ENCODE results near the gene PTK6.
"Not testable (repeated sequence)": the region's sequence is repeated elsewhere in the genome, so short reads cannot be mapped to it uniquely, and the experiment has no call there.

Gene PTK6

DNA sequence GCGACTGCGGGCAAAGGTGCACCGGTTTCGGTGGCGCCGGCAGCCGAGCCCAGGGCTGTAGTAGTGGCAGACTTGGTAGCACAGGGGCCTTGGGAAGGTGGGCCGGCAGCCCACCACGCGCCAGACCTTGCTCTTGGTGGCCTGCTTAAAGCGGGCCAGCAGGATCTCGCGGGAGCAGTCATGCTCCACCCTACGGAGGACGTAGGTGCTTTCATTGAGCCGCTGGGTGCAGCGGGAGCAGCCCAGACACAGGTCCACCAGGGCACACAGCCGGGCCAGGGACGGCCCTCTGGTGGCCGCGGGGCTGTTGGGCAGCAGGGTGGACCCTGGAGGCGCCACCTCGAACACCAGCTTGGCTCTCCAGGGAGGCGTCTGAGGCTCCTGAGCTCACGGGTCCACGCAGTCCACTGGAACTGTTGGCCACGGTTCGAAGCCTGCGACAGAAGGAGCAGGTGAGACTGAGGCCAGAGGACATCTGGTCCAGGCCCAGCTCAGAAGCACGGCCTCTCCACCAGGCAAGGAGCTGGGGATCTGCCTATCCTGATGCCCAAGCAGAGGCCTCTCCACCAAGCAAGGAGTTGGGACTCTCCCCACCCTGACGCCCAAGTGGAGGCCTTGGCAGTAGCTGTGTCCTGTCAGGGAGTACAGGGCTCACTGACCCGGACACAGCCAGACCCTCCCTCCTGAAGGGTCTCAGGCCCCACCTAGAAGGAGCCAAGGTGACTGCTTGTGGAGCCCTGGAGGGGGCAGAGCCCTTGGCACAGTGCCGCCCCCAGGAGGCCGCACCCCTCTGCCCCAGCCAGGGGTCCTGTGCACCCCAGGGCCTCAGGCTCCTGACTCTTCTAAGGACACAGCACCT lies 35.8 kb upstream of the PTK6 start:
- ATAC-seq (no peak), DNase-seq (no peak)
- Mint-ChIP-seq H3K4me1 (peaks cover 18% of the 10 kb centered on the region), H3K27me3 (peaks cover 3% of the 10 kb centered on the region), H3K4me3 (peak overlapping the region; percentile 73), H3K27ac (no peak overlapping the region), H3K9me3 (no peaks in the 10 kb centered on the region), H3K36me3 (ENCODE audit: low read depth) (no peaks in the 10 kb centered on the region)

DNA sequence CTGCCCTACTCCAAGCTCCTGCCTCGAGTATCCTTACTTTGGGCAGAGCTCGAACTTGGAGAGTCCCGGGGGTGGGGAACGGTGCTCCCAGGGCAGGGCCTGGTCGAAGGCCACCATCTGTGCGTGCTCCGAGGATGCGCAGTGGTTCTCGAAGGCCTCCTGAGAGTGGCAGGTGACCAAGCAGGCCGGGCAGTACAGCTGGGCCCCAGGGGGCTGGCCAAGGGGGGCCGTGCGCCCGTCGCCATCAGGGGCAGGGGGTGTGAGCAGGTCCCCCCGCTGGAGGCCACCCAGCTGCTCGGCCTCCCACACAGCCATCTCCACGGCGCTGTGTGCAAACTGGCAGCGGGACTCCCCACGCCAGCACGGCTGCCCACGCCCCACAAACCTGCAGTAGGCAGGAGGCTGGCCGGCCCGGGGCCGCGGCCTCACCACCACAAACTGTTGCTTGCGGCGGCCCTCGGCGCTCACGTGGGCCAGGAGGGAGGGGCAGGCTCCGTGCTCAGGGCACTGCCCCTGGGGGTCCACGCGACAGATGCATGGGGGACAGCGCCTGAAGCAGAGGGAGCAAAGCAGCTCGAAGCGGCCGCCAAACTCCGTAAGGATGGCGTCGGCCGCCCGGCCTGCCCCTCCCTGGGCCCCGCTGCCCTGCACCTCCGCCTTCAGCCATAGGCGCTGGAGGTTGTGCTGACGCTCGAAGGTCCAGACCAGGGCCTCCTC lies 35.1 kb upstream of the PTK6 start:
- no peaks in the 10 kb centered on the region for H3K36me3 Mint-ChIP-seq (ENCODE audit: low read depth)
- ATAC-seq (no peak), DNase-seq (no peak)
- peaks cover 25% of the 10 kb centered on the region for H3K4me1 Mint-ChIP-seq
- H3K9me3 Mint-ChIP-seq = no peaks in the 10 kb centered on the region
- H3K27ac Mint-ChIP-seq = no peak overlapping the region
- no peak overlapping the region for H3K4me3 Mint-ChIP-seq
- H3K27me3 Mint-ChIP-seq = peaks cover 6% of the 10 kb centered on the region

DNA sequence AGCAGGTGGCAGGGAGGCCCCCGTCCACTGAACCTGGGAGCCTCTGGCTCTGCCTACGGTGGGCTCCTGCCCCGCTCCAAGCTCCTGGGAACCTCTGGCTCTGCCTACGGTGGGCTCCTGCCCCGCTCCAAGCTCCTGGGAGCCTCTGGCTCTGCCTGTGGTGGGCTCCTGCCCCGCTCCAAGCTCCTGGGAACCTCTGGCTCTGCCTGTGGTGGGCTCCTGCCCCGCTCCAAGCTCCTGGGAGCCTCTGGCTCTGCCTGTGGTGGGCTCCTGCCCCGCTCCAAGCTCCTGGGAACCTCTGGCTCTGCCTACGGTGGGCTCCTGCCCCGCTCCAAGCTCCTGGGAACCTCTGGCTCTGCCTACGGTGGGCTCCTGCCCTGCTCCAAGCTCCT lies 33.9 kb upstream of the PTK6 start:
- not testable (repeated sequence) for DNase-seq; H3K27ac Mint-ChIP-seq; H3K9me3 Mint-ChIP-seq; H3K36me3 Mint-ChIP-seq (ENCODE audit: low read depth); ATAC-seq; H3K27me3 Mint-ChIP-seq; H3K4me3 Mint-ChIP-seq
- peaks cover 28% of the 10 kb centered on the region for H3K4me1 Mint-ChIP-seq

DNA sequence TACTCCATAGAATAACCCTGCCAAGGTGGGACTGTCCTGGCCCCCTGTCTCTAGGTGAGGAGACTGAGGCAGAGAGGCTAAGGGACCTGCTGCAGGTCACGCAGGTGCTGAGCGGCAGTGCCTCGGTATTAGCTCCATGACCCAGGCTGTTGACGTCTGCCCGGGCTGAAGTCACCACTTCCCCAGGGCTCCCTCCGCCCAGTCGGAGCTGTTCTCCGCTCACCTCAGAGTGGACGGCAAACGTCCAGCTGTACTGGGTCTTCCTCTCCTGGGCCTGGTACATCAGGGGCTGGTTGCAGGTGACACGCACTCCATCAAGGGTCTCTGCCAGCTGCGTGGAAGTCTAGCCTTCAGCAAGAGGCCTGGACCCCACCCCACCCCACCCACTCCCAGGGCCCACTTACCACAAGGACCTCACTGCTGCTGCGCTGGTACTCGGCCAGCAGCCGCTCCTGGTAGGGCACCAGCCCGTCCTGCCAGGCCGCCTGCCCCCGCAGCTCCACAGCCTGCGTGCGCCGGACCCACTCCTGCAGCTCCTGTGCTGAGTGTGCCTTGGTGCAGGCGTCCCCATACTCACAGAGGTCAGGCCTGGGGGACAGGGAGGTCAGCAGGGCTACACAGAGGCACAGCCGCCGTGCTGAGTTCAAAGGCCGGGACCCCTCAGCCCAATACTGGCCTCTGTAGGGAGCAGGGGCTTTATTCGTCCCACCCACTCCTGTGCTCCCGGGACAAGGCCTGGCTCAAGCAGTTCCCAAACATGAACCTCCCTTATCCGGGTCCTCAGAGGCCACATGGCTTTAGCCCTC lies 33.3 kb upstream of the PTK6 start:
- Mint-ChIP-seq H3K27me3 (peaks cover 6% of the 10 kb centered on the region), H3K9me3 (no peaks in the 10 kb centered on the region), H3K4me3 (no peak overlapping the region), H3K4me1 (peaks cover 28% of the 10 kb centered on the region), H3K36me3 (ENCODE audit: low read depth) (no peaks in the 10 kb centered on the region), H3K27ac (no peak overlapping the region)
- ATAC-seq = no peak
- DNase-seq = no peak

DNA sequence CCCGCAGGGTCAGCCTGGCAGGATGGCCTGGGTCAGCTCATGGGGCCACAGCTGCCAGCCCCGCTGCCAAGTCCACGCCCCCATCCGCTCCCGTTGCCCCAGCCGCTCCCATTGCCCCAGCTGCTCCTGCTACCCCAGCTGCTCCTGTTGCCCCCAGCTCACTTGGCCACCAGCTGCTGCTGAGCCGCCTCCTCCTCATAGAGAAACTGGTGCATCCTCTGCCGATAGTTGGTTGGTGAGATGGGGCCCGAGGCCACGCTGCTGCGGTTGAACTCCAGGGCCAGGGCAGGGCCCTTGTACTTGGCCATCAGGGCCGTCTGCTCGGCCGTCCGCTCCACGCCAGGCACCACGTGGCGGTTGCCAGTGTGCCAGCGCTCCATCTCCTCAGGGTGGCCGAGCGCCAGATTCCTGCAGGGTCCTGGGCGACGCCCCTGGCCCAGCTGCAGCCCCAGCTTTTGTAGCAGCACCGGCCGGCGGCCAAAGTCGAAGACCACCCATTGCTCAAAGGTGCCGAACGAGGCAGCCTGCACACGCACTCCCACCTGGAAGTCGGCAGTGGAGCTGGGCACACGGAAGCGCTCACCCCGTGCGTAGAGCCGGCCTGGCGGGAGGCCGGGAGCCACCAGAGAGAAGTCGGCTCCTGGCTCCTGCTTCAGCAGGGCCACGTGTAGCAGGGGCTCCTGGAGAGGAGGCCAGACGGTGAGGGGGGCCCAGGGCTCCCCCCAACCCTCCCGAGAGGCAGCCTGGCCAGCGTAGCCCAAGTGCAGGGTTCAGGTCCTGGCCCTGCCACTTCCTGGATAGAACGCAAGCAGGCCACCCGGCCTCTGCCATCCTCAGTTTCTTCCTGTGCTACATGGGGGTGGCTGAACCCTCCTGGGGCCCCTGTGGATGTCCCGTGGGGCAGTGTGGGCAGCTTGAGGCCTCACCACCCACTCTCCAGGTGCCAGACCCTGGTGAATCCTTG lies 32.1 kb upstream of the PTK6 start:
- H3K36me3 Mint-ChIP-seq (ENCODE audit: low read depth) = no peaks in the 10 kb centered on the region
- ATAC-seq = no peak
- no peak overlapping the region for H3K27ac Mint-ChIP-seq
- H3K4me3 Mint-ChIP-seq = no peak overlapping the region
- H3K4me1 Mint-ChIP-seq = peaks cover 28% of the 10 kb centered on the region
- no peak for DNase-seq
- peaks cover 3% of the 10 kb centered on the region for H3K27me3 Mint-ChIP-seq
- H3K9me3 Mint-ChIP-seq = no peaks in the 10 kb centered on the region

DNA sequence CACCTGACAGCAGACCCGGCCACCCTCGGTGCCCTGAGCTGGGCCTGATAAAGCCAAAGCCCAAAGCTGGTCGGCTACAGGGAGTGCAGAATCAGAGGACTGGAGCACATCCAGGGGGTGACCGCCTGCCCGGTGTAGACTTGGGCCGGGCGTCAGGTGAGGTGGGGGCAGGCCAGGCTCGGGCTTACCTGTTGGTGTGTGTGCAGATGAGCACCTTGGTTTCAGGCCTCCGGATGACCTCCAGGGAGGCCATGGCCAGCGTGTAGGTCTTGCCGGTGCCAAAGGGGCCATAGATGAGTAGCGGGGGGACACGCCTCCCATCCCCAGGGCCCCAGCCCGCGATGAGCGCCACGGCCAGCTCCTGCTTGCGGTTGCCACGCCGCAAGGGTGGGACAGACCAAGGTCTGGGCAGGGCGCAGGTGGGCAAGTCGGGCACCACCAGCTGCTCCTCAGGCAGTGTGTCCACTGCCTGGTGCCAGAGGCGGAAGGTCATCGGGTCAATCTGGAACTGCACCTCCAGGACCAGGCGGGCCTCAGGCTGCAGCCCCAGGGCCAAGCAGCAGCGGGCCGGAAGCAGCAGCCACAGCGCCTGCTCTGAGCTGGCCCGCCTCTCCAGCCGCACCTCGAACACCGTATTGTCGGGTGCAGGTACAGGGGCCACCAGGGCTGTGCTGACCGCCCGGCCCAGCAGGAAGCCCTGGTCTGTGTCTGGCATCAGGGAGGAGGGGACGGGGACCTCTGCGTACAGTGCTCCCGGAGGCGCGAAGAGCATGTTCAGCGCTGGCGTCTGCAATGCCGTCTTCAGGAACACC lies 31.2 kb upstream of the PTK6 start:
- Mint-ChIP-seq H3K27ac (no peak overlapping the region), H3K9me3 (no peaks in the 10 kb centered on the region), H3K4me1 (peaks cover 25% of the 10 kb centered on the region), H3K27me3 (peaks cover 3% of the 10 kb centered on the region), H3K36me3 (ENCODE audit: low read depth) (no peaks in the 10 kb centered on the region), H3K4me3 (peak overlapping the region; percentile 54)
- ATAC-seq (no peak), DNase-seq (no peak)

DNA sequence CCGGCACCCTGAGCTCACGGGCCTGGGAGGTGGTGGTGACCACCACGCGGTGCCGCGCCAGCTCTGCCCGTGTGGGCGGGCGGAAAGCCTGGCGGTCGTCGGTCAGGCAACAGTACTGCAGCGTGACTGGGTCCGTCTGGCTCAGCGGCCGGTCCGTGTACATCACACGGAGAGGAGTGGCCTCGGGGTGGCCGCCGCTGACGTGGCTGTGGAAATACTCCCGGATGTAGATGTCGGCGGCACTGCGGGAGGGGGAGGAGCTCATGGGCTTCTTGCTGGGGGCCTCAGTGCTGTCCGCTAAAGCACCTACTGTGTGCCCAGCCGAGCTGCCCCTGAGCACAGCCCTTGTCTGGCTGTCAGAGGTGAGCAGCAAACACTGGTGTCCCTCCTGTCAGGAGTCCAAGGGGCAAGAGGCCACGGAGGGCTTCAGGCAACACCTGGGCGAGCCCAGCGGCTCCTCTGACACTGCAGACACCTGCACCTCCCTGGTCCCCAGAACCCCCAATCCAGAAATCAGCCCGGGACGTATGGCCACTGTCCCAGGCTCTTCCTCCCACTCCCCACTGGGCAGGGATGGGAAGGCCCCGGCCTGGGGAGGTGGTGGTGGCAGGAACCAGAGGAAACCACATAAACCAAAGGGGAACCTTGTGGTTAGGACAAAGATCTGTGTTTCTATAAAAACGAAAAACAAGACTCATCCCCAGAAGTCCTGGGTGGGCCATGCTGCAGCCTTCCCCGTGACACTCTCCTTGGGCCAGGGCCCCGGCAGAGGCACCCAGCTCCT lies 30.4 kb upstream of the PTK6 start:
- peak overlapping the region; percentile 54 for H3K4me3 Mint-ChIP-seq
- H3K9me3 Mint-ChIP-seq = no peaks in the 10 kb centered on the region
- H3K27me3 Mint-ChIP-seq = peaks cover 3% of the 10 kb centered on the region
- H3K27ac Mint-ChIP-seq = peak overlapping the region; percentile 39
- peak; percentile 64 for DNase-seq
- H3K36me3 Mint-ChIP-seq (ENCODE audit: low read depth) = no peaks in the 10 kb centered on the region
- ATAC-seq = peak; percentile 81
- peaks cover 25% of the 10 kb centered on the region for H3K4me1 Mint-ChIP-seq

DNA sequence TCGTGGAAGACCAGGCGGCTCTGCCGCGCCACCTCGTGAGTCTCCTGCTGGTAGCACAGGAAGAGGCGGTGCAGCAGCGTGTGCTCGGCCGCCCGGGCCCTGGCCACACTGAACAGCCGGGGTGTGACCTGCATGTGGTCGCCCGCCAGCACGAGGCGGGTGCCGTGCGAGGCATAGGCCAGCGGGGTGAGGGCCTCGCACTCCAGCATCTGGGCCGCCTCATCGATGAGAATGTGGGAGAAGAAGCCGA lies 29.9 kb upstream of the PTK6 start:
- Mint-ChIP-seq H3K4me1 (peaks cover 25% of the 10 kb centered on the region), H3K9me3 (no peaks in the 10 kb centered on the region), H3K27me3 (peaks cover 3% of the 10 kb centered on the region), H3K27ac (no peak overlapping the region), H3K36me3 (ENCODE audit: low read depth) (no peaks in the 10 kb centered on the region), H3K4me3 (no peak overlapping the region)
- no peak for DNase-seq
- ATAC-seq = no peak

DNA sequence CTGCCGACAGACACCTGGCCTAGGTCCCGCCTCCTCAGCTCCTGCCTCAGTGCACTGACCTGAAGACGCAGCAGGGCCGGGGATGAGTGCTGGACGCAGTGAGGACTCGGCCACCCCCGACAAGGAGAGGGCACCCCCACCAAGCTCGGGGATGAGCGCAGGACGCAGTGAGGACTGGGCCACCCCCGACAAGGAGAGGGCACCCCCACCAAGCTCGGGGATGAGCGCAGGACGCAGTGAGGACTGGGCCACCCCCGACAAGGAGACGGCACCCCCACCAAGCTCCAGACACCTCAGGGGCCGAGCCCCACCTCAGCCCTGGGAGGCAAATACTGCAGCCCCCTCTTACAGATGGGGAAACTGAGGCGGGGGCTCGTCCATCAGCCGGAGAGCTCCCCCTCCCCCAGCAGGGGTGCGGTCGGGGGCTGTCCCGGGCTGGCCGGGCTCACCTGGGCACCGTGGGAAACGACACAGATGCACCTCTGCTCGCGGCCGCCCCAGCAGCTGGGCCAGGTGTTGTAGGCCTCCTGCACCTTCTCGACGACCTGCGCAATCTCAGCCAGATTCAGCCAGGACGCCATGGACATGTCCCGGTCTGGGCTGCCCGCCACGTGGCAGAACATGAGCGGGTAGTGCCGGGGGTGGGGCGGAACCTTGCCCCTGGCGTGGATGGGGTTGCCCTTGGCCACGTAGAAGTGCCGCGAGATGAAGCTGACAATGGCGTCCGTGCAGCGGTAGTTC lies 29.4 kb upstream of the PTK6 start:
- peaks cover 25% of the 10 kb centered on the region for H3K4me1 Mint-ChIP-seq
- H3K36me3 Mint-ChIP-seq (ENCODE audit: low read depth) = no peaks in the 10 kb centered on the region
- no peaks in the 10 kb centered on the region for H3K9me3 Mint-ChIP-seq
- ATAC-seq (no peak), DNase-seq (peak; percentile 8)
- no peak overlapping the region for H3K27ac Mint-ChIP-seq
- H3K4me3 Mint-ChIP-seq = no peak overlapping the region
- H3K27me3 Mint-ChIP-seq = peaks cover 3% of the 10 kb centered on the region

DNA sequence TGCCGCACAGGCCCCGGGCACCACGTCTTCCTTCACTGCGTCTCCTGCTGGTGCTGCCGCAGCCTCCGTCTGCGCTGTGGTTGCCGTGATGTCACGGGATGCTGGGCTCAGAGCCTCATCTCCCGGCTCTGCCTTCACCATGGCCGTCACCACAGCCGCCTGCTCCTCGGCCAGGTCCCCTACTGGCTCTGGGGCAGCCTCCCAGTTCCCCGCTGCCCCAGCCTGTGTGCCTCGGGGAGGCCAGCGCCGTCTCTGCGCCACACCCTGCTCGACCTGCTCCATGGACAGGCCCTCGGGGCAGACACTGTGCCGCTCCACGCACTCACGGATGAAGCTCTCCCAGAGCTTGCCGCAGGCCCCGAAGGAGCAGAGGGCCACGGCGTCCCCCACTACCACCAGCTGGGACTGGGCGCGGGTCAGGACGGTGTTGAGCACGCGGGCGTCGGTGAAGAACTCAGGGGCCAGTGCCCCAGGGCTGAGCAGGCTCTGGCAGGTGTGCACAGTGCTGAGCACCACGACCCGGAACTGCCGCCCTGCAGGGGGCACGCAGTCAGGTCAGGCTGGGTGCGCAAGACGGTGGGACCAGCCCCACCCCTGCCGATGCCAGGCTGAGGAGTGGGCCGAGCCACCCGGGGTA lies 28.6 kb upstream of the PTK6 start:
- no peak for ATAC-seq
- peaks cover 3% of the 10 kb centered on the region for H3K27me3 Mint-ChIP-seq
- no peaks in the 10 kb centered on the region for H3K9me3 Mint-ChIP-seq
- no peak for DNase-seq
- H3K36me3 Mint-ChIP-seq (ENCODE audit: low read depth) = no peaks in the 10 kb centered on the region
- peaks cover 25% of the 10 kb centered on the region for H3K4me1 Mint-ChIP-seq
- no peak overlapping the region for H3K4me3 Mint-ChIP-seq
- H3K27ac Mint-ChIP-seq = no peak overlapping the region

DNA sequence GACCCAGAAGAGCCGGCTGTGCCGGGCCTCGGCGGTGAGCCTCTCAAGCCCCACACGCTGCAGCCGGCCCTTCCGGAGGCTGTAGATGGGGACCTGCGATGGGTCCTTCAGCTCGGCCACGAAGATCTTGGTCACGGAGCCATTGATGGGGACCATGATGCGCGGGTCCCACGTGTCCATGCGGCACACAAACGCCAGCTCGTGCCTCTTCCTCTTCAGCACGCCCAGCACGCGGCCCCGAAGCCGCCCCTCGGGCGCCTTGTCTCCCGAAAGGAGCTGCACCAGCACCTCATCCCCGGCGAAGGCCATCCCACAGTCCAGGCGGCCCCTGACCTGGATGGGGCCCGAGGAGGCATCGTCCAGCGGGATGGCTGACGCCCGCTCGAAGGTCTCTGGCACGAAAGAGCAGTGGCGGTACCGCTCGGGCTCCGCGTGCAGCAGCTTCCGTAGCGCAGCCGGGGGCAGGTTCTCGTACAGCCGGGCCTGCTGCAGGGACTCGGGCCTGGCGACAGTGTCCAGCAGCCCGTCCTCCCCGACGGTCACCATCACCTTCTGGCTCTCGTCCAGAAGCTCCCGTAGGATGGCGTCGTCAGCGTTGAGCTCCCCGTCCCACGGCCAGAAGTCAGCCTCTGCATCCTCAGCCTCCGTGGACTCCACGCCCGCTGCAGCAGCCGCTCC lies 28.0 kb upstream of the PTK6 start:
- no peak overlapping the region for H3K4me3 Mint-ChIP-seq
- peaks cover 3% of the 10 kb centered on the region for H3K27me3 Mint-ChIP-seq
- H3K9me3 Mint-ChIP-seq = no peaks in the 10 kb centered on the region
- peaks cover 25% of the 10 kb centered on the region for H3K4me1 Mint-ChIP-seq
- no peak overlapping the region for H3K27ac Mint-ChIP-seq
- no peak for DNase-seq
- ATAC-seq = no peak
- H3K36me3 Mint-ChIP-seq (ENCODE audit: low read depth) = peaks cover 3% of the 10 kb centered on the region

All from activated naive CD8-positive, alpha-beta T cell treated with anti-CD3 and anti-CD28 coated beads, Interleukin-2, amount 50 U/mL, for 24 hours (primary cell).